AG09309 (cell line): Measurements from ENCODE around the gene FSD1L.

Source experiments
- DNase-seq: peaks from one replicate; pipeline ENCODE4 v3.0.0-alpha.2; 2010; ENCODE audit warnings: low read depth
- H3K4me3 ChIP-seq: 2 replicates; pipeline ENCODE4 v1.5.1; 2011; ENCODE audit warnings: mild to moderate bottlenecking, low read depth, low read length, moderate library complexity; ENCODE audit not compliant: control insufficient read depth
- CTCF ChIP-seq: IDR thresholded peaks from 2 replicates; pipeline ENCODE4 v1.5.1; 2011; ENCODE audit warnings: mild to moderate bottlenecking, low read depth, low read length, inconsistent platforms; ENCODE audit not compliant: insufficient read depth, control insufficient read depth; ENCODE audit errors: missing control alignments

FSD1L gene

GRCh38 chr9:105457560-105458294 lies 9.9 kb downstream of the FSD1L start:
- DNase-seq = no peak
- no peak for TF ChIP-seq CTCF
- H3K4me3 ChIP-seq = no peak overlapping the region

- no peak for DNase-seq
- no peak overlapping the region for H3K4me3 ChIP-seq
- no peak for TF ChIP-seq CTCF
Observed at GRCh38 chr9:105458404-105458803, 10.6 kb downstream of the FSD1L start.

GRCh38 chr9:105459336-105459735 lies 11.5 kb downstream of the FSD1L start:
- H3K4me3 ChIP-seq = no peak overlapping the region
- no peak for DNase-seq
- TF ChIP-seq CTCF = no peak

GRCh38 chr9:105466898-105467455 lies 19.1 kb downstream of the FSD1L start:
- no peak overlapping the region for H3K4me3 ChIP-seq
- no peak for DNase-seq
- TF ChIP-seq CTCF = no peak

GRCh38 chr9:105468875-105469274 lies 21.0 kb downstream of the FSD1L start:
- DNase-seq = no peak
- no peak overlapping the region for H3K4me3 ChIP-seq
- TF ChIP-seq CTCF = no peak

GRCh38 chr9:105473221-105473620 lies 25.4 kb downstream of the FSD1L start:
- no peak overlapping the region for H3K4me3 ChIP-seq
- TF ChIP-seq CTCF = no peak
- no peak for DNase-seq
